Stimulated activated naive CD8-positive, alpha-beta T cell treated with anti-CD3 and anti-CD28 coated beads, Interleukin-15, Interleukin-2, amounts not matched to agents 100 U/mL and 50 U/mL, for 24 hours (primary cell): ENCODE data around the gene ZBTB46.

Source experiments
- ATAC-seq: fragments of 150-1000 bp; cut with Tn5 transposase; one replicate; pipeline ENCODE4 v1.10.0; 2021
- DNase-seq: peaks from one replicate; pipeline ENCODE4 v3.0.0; 2021

ZBTB46 gene

DNA sequence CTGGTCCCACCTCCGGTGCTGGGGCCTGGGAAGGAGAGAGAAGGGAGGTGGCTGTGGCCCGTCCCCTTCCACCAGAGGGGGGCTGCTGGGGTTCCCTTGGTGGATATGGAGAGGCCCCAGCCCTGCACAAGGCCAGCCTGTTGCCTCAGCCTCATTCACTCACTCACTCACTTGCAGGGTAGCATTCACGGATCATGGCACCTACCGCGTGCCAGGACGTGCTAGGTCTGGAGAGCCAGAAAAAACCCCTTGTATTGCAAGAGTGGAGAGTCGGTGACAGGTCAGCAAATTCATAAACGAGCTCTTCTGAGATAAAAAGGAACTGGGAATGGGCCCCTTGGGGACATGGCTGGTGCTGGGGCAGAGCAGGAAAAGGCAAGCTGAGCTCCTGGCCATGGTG lies 6.4 kb upstream of the ZBTB46 start:
- ATAC-seq = no peak
- no peak for DNase-seq

DNA sequence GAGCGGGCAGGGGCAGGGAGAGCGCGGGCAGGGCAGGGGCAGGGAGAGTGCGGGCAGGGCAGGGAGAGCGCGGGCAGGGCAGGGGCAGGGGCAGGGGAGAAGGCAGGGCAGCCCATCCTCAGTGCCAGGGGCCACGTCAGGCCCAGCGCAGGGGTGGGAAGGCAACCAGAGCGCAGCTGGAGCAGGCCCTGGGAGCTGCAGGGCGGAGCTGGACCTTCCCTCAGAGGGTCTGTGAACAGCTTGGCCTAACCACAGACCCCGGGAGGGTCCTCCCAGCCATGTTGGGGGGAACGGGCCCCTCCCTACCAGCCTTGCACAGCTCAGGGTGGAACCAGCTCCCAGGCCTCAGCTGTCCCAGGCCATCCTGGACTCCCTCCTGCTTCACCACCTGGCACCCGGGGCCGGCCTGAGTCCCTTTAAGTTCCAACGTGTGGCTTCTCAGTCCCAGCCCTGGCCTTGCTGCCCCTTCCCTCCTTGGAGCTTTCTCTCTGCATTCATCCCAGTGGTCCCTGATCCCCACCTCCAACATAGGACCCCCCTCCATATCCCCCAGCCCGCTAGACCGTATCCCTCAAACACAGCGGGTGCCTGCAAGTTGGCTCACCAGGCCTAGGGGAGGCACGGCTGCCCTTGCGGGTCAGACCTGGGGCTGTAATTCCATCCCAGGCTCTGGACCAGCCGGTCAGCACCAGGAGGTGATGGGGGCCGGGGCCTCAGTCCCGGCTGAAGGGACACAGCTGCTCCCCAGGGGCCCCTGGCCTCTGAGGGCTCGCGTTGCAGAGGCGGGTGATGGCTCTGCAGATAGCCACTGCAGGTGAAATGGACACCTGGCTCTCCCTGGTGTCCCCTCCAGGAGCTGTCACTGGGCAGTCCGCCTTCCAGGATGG lies 5.6 kb upstream of the ZBTB46 start:
- no peak for DNase-seq
- ATAC-seq = no peak

DNA sequence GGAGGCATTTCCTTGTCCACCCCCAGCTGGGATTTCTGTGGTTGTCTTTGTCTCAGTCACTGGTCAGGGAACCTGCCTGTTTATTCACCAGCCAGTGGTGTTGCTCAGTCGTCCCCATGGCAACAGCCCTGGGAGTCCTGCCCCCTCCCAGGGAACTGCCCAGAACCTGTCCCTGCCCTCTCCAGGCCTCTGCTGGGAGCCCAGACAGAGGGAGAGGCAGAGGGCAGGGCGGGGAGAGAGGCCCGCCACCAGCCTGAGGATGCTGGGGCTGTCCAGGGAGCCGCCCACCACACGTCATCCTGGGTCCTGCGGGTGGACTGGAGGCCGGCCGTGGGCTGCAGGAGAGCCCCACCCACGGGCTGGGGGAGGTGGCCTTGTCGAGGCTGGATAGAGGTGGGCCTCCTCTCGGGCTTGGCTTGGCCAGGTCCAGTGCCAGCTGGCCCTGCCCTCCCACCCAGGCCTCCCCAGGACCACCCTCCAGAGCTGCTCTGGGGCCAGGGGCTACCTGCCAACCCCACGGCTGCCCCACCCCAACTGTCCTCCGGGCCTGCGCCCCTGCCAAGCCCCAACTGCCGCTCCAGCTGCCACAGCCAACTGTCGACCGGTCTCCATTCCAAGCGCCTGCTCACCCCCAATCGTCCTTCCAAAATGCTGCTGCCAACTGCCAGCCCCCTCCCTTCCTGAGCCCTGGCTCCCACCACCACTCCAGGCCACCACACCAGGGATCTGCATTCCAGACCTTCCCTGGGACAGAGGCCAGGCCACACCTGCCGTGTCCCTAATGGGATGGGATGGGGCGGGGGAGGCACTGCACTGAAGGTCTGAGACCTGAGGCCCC lies 4.2 kb upstream of the ZBTB46 start:
- ATAC-seq (no peak), DNase-seq (no peak)

DNA sequence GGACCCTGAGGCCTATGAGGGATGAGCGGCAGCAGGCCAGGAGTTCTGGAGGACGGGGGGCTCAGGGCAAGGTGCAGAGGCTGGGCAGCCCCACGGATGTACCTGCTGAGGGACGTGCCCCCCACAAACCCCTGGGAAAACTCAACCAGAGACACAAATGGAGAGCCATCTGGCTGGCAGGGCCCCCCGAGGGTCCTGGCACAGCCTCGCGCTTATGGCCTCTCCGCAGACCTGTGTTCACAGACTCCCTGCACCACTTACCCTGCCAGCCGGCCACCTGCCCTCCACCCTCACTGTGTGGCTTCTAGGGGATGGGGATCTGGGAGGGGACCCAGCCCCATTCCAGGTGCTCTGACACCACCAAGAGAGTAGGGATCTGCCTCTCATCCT lies 3.4 kb upstream of the ZBTB46 start:
- no peak for ATAC-seq

DNA sequence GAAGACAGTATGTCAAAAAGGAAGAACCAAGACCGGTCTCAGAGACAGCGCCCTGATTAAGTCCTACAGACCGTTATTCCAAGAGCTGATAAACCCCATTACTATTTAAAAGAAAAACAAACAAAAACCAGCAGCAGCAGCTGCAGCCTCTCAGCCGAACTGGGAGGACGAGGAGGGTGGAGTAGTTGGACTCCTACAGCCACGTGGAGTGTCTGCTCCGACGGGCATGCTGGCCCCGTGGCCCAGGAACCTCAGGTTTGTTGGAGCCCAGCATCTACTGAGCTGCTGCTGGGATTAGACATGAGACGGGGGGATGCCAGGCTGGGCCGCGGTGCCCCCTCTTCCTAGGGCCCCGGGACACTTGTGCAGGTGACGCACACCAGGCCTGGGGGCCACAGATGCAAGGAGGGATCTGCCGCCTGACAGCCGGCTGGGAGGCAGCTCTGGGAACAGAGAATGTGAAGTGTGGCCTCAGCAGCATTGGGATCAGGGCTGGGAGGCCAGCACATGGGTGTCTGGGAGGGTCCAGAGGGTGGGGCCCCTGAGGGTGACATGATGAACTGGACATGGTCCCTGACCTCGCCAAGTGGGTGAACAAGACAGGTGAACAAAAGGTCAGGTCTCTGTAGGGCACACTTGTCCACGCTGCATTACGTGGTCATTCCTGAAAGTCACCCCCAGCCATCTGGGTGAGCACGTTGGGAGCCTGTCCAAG lies 2.9 kb upstream of the ZBTB46 start:
- no peak for DNase-seq
- ATAC-seq = no peak

More for the DNA sequence above, 3.4 kb upstream of the ZBTB46 start:
- DNase-seq = no peak

DNA sequence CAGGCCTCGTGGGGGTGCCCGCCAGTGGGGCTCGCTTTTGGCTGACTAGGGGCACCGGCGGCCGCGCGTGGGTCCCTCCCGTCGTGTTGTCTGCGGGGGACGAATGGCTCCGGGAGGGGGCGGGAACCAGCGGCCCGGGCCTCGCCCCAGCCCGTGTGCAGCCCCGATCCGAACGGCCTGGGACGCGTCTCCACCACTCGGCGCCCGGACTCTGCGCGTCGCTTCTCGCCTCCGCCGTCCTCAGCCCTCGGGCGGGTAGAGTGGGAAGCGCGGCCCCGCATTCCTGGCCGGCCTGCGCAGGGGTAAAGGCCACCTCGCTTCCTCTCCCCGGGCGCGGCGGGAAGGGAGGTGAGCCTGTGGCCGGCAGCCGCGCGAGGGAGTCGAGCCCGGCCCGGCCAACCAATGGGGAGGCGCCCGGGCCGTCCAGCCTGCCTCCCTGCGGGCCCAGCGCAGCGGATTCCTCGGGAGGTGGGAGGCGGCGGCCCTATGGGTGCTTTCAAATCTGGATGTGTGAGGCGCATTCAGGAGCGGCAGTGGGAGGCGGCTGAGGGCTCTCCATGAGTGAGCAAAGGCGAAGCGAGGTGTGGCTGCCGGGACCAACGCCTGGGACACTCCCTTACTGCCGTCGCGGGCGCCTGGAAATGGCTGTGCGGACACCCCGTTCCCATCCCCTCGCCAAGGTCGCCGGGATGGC lies 1.1 kb upstream of the ZBTB46 start:
- no peak for ATAC-seq
- DNase-seq = no peak

DNA sequence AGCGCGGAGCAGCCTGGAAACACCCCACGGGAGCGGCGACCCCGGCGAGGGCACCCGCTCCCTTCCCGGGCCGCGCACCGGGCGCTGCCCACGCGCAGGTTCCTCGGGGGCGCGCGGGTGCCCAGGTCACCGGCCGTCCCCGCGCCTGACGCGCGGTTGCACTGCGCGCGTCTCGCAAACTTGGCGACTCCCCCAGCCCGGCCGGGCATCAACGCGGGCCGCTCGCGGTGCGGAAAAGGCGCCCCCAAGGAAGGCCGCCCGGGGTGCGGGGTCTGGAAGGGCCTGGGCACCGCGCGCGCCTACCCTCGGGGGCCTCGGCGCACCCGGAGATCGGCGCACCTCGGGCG lies 555 bp upstream of the ZBTB46 start:
- ATAC-seq (no peak), DNase-seq (no peak)

DNA sequence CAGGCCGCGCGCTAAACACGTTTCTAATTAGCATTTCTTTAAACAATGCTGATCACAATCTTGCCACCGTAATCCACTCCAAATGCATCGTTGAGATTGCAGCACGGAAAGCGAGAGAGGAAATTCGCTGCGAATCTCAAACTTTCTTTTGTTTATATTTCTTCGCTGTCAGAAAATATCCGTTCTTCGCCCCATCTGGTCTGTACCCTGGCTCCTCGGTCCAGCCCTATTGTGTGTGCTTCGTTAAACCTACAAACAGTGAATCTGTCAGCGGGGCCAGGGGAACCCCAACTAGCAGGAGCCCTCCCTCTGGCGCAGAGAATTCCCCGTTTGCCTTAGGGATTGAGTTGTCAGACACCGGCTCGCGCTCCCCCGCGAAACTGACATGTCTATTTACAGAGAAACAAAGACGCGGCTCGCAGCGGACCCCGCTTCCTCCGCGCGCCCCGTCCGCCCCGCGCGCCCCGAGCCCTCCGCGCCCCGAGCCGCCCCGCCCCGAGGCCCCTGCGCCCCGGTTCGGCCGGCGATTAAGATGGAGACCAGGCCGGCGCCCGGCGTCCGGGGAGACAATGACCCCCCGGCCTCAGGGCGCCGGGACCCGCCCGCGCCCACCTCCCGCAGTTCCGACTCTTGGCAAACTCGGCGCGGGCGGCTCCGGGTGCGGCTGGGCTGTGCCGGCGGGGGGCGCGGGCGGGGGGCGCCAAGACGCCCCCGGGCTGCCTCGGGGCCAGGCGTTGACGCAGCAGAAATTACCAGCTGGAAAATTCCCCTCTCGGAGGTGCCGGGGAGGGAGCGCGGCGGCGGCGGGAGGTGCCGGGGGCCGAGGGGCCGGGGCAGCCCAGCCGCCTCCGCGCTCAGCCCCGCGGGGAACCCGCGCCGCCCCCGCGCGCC lies 874 bp downstream of the ZBTB46 start:
- DNase-seq = no peak

DNA sequence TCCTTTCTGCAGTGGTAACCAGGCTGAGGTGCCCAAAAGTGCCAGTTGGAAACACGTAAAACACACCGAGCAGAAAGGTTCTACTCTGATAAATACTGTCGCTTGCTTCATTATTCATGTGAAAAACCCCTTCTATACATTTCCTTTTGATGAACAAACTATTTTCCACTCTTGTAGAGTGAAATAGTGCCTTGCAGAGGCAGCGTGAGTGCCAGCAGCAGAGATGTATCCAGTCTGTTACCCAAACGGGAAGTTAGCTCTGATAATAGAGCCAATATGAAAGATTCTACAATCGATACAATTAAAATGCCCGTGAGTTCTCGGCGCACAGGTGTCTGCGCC lies 1.5 kb downstream of the ZBTB46 start:
- DNase-seq (no peak), ATAC-seq (no peak)

More for the DNA sequence above, 874 bp downstream of the ZBTB46 start:
- no peak for ATAC-seq

DNA sequence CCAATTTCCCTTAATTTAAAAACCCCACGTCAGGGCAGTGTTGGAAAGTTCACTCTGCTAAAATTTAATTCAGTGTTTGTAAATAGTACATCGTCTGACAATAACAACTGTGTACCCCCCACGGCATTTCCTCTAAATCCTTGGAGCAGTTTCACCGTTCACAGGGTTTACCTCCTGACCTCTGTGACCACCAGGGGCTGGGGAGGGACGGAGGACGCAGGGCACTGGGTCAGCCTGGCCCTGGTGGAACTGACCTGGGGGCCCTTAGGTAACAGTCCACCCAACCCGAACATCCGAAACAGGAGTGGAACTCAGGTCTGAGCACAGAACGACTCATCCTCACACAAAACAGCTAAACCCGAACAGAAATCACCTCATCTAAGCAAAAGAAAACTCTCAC lies 2.1 kb downstream of the ZBTB46 start:
- DNase-seq (no peak), ATAC-seq (no peak)

DNA sequence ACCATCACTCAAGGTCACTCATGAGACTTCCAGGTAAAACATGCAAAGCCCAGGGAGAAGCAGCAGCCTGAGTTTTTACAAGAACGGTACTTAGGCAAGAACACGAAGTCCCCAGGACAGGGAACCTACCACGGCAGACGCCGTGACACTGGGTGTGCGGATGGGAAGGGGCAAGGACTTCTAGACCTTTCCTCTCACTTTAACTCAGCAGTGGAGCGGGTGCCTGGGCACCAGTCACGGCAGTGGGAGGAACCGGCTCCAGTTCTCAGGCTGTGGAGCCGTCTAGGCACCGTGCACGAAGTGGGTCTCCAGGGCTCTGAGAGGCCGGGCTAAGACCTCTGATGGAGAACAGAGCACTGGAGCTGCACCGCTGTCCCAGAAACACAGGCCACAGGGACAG lies 2.5 kb downstream of the ZBTB46 start:
- DNase-seq (no peak), ATAC-seq (no peak)

DNA sequence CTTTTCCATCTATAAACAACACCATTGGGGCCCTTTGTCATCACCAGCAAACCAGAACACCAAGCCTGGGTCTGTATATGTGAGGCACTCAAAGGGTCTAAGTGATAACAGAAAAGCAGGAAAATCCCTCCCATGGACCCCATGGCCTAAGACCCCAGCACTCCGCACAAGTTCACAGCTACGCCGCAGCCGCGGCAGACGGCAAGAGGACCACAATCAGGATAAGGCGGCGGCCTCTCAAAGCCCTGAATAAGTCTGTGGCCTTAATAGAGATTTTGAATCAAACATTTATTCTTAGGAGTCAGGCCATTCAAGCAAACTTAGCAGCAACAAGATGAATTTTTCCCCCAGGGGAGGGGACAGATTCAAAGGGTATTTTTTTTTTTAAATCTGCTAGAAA lies 2.9 kb downstream of the ZBTB46 start:
- DNase-seq = no peak

DNA sequence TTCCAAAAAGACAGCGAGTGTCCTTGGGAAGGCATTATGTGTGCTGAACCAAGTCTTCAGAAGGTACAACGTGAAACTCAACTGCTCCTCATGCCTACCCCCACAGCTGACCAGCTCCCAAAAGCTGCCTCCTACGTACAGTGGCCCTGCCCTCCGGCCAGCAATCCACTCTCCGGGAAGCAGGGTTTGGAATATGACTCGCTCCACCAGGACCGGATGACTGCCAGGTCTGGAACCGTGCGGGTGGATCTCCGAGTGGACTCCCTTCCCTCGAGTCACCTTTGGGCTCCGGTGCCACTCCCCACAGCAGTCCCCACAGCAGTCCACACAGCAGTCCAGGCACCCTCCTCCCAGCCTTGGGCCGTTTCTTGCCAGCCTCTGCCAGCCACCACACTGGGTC lies 4.3 kb downstream of the ZBTB46 start:
- ATAC-seq = no peak
- DNase-seq = no peak

More for the DNA sequence above, 2.9 kb downstream of the ZBTB46 start:
- ATAC-seq = no peak

DNA sequence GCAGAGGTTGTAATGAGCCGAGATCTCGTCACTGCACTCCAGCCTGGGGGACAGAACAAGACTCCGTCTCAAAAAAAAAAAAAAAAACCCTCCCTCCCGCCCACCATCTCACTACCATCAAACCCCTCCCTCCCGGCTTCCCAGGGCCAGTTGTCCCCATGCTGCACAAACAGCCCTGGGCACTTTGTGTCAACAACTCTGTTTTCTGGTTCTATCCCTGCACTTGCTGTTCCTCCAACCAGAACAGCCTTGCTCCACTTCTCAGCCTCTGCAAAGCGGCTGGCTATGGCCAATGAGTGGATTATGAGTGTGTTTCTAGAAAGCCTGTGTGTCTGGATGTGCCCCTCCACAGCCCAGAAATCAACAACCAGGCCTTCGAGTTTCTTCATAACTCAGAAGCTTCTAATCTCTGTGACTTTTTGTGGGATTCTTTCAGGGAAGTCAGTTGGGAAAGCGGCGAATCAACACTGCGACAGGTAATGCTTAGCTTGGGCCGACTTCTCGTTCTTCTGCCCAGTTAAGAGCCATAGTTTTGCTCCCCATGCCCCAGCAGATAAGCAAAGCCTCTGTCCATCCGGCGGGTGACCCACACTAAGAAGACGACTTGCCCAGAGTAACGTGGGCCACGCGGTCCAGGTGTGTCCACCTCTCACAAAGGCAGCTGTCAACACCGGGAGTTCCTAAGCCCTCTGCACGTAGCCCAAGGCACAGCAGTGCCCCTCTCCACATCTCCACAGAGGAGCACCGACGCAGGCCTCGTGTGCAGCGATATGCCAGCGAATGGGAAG lies 5.5 kb downstream of the ZBTB46 start:
- DNase-seq (no peak), ATAC-seq (no peak)

DNA sequence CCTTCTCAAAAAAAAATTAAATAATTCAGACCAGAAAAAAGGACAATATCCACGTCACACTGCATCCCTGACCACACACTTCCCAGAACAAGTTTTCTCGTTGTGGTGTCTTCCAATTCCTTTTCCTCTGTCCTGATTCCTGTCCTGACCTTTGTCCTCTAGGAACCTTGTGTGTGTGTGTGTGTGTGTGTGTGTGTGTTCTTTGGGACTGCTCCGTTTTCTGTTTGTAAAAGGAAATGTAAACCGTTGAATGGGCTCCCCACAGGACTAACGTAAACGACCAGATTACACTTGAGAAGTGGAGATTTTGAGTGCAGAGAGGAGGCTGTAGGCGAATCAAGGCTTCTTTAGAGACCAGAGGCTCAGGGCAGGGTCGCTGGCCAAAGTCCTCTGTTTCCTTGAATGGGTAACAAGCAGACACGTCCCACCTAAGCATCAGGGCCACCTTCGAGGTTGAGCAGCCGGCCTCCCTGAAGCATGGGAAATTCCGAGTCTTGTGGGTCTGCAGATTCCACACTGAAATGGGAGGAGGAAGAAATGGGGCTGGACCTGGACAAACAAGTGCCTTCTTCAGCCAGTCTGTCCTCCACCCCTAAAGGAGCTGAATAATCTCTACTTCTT lies 7.3 kb downstream of the ZBTB46 start:
- no peak for DNase-seq
- ATAC-seq = no peak

DNA sequence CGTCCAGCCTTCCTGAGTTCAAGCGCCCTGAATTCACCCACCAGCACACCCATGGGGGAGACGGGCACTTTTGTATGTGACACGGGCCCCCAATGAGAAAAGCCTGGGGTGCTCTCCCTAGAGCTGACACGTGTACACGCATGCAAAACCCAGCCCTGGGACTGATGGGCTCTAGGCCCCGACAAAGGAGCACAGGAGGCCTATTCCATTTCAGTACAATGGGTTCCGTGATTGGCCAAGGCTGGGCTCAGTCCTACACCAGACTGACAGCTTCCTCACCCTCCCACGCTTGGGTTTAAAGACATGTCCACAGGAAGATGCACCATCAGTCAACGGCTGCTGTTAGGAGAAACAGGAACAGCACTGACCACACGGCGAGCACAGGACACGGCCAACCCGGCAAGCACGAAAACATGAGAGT lies 8.8 kb downstream of the ZBTB46 start:
- ATAC-seq = no peak

DNA sequence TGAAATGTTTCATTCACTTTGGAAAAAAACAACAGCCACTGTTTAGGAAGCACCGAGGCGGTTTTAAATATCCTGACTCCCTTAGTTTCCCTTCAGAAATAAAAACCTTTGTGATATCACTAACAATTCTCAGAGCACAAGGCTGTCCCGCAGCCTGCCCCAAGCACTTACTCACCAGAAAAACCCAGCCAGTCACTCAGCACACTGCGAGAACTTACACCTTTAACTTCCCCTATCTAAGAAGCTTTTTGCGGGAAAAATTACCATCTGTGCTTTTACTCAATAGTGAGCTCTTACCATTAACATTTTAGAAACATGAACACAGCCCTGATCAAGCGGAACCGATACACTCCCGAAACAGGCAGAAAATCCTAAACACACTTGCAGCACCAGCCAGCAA lies 9.3 kb downstream of the ZBTB46 start:
- no peak for ATAC-seq

More for the DNA sequence above, 8.8 kb downstream of the ZBTB46 start:
- no peak for DNase-seq

DNA sequence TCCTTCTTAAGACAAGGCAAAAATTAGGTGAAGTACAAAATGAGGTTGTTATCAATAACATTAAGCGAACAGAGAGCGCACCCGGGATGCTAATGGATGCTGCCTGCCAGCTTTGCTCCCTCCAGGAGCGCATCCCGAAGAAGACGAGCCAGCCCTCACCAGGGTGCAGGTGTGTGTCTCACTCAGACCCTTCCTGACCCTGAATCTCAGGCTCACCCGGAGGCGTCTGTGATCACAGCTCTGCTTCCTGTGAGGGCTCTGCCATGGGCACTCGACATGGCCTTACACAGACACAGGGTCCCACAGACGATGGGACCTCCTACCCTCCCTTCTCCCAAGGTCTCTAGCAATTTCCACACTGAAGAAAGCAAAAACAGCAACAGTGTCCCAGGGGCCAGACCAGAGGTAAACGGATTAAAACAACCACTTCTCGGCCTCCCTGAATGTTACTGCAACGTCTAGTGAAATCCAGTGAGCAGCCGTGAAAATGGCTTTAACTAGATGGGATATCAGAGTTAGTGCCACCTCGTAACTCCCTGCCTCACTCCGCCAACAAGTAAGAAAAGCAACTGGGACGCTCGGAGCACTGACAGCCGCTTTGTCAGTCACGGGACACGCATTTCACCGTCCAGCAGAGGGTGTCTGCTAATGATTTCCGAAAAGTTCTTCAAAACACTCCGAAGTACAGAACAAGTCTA lies 11.7 kb downstream of the ZBTB46 start:
- no peak for ATAC-seq
- DNase-seq = no peak

More for the DNA sequence above, 9.3 kb downstream of the ZBTB46 start:
- DNase-seq = no peak

DNA sequence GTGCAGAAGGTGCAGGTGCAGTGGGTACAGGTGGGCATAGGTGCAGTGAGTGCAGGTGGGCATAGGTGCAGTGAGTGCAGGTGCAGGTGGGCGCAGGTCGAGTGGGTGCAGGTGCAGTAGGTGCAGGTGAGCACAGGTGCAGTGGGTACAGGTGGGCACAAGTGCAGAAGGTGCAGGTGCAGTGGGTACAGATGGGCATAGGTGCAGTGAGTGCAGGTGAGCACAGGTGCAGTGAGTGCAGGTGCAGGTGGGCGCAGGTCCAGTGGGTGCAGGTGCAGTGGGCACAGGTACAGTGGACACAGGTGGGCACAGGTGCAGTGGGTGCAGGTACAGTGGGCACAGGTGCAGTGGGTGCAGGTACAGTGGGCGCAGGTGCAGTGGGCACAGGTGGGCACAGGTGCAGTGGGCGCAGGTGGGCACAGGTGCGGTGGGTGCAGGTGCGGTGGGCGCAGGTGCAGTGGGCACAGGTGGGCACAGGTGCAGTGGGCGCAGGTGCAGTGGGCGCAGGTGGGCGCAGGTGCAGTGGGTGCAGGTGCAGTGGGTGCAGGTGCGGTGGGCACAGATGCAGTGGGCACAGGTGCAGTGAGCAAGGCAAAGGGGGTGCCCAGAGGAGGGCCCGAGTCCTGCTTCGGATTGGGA lies 15.3 kb downstream of the ZBTB46 start:
- DNase-seq = no peak
- no peak for ATAC-seq
